ENCODE data around the gene ESYT1.

ESYT1 gene

GRCh38 chr12:56189918-56190694, 62.0 kb downstream of the ESYT1 start:
- DNase-seq = peak; percentile 95 to 99 (median 96)

GRCh38 chr12:56190695-56191155, 62.7 kb downstream of the ESYT1 start:
- peak in 1 of 3 experiments; percentile 61 for DNase-seq

DNA sequence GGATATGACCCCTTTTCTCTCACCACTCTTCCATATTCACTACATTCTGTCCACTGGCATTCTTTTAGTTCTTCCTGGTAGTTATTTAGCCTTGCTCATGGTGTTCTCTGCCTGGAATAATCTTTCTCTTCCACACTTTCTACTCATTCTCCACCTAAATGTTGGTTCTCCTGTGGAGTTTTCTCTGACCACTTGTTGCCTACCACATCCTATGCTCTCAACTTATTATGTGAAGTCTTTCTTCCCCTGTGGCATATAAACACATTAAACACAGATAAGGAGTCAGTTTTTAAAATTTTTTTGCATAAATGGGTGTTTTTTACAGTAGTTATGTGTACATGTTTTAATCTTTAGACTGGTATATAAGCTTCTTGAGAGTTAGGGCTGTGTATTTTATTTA, 64.5 kb downstream of the ESYT1 start:
- DNase-seq = no peak

DNA sequence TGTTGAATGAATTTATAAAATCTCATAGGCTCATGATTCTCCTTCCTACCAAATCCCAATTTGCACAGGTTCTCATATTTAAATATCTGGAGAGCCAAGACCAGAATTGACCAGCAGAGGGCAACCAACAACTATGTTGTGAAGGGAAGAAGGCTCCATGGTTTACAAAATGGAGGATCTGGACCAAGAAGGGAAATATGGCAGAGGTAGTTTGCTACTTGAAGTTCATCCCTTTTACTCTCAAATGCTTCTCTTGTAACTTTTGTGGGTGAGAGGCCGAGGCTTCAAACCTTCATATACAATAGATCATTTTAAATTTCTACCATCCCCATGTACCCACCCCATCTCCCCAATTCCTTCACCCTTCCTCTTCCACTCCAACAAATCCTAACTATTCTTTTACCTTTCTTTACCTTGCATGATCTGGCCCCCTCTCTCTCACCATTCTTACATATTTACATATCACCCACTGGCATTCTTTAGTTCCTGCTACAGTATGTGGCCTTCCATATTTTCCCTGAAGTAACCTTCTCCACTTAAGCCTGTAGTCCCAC, 65.0 kb downstream of the ESYT1 start:
- DNase-seq = peak; percentile 72 to 96 (median 95)
